B cell (primary cell): Measurements from ENCODE around the gene BTD.

Experiments
- CTCF ChIP-seq: fragments of 200-600 bp; IDR thresholded peaks from one replicate; pipeline ENCODE4 v1.8.0; 2022; ENCODE audit warnings: antibody characterized with exemption, mild to moderate bottlenecking
- EZH2 ChIP-seq: IDR thresholded peaks from 2 replicates; pipeline ENCODE4 v1.6.1; 2012; ENCODE audit warnings: borderline replicate concordance, low read depth, mild to moderate bottlenecking, moderate library complexity, low read length; ENCODE audit not compliant: insufficient read depth, poor library complexity, severe bottlenecking

- TF ChIP-seq CTCF, result no peak
- TF ChIP-seq EZH2, result no peak
Measured at GRCh38 chr3:15649341-15649740, 47.8 kb downstream of the BTD start.
